Measurements from ENCODE around the gene LDLRAP1. TPM values are rescaled to one million over a fixed set of nuclear protein-coding genes. Genes with fewer than 3 reads are reported as not detected.

Gene LDLRAP1
- total RNA-seq, 1 donor from 2014 or later: 6.3 TPM

- Mint-ChIP-seq H3K27ac (no peak overlapping the region), H3K27me3 (ENCODE audit: low read depth) (peaks cover 16% of the 10 kb centered on the region), H3K4me3 (ENCODE audit: low read depth) (no peak overlapping the region), H3K4me1 (ENCODE audit: low read depth) (peaks cover 8% of the 10 kb centered on the region), H3K36me3 (ENCODE audit: low read depth) (no peaks in the 10 kb centered on the region), H3K9me3 (no peaks in the 10 kb centered on the region)
- no peak for DNase-seq (ENCODE audit: low spot score)
- intact Hi-C loops (cut with micrococcal nuclease): no loop called here
These were observed 2.6 kb upstream of the LDLRAP1 start for GRCh38 chr1:25540750-25541342.

GRCh38 chr1:25541425-25541824, 2.0 kb upstream of the LDLRAP1 start:
- peaks cover 13% of the 10 kb centered on the region for H3K27me3 Mint-ChIP-seq (ENCODE audit: low read depth)
- H3K4me1 Mint-ChIP-seq (ENCODE audit: low read depth): peaks cover 8% of the 10 kb centered on the region
- intact Hi-C loops (cut with micrococcal nuclease): no loop called here
- no peak for DNase-seq (ENCODE audit: low spot score)
- H3K9me3 Mint-ChIP-seq: no peaks in the 10 kb centered on the region
- H3K27ac Mint-ChIP-seq: no peak overlapping the region
- H3K4me3 Mint-ChIP-seq (ENCODE audit: low read depth): no peak overlapping the region
- no peaks in the 10 kb centered on the region for H3K36me3 Mint-ChIP-seq (ENCODE audit: low read depth)

DNA sequence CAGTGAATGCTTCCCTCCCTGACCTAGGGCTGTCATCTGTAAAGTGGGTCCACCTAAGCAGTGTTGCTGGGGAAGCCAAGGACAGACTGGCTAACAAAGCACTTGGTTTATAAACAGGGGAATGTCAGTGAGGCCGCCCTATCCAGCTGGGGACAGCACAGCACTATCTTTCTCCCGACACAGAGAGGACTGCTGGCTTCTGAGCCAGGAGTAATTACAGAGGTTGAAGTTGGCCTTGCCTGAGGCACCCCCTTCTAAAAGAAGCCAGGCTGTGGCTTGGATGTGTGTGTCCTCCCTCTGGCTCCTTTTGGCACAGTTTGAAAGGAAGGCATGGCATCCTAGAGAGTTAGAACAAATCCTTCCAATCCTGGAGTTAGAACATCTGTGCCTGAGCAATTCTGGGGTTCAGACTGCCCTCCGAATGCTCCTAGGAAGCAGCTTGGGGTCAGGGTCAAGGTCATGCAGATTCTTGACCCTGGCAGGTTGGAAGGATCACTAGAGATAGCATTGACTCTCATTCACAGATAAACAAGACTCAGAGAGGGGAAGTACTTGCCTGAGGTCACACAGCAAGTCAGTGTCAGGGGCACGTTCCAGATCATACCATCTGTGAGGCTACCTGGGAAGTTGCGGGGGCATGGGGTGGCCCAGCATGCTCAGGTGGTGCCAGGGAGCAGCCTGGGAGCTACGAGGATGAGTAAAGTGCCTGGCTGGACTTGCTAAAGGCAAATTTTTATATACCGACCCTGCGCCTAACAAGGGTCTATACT, 1.3 kb upstream of the LDLRAP1 start:
- peaks cover 8% of the 10 kb centered on the region for H3K4me1 Mint-ChIP-seq (ENCODE audit: low read depth)
- H3K36me3 Mint-ChIP-seq (ENCODE audit: low read depth): no peaks in the 10 kb centered on the region
- intact Hi-C loops (cut with micrococcal nuclease): no loop called here
- H3K27me3 Mint-ChIP-seq (ENCODE audit: low read depth): peaks cover 14% of the 10 kb centered on the region
- no peak overlapping the region for H3K27ac Mint-ChIP-seq
- no peaks in the 10 kb centered on the region for H3K9me3 Mint-ChIP-seq
- no peak for DNase-seq (ENCODE audit: low spot score)
- peak overlapping the region; percentile 21 for H3K4me3 Mint-ChIP-seq (ENCODE audit: low read depth)

DNA sequence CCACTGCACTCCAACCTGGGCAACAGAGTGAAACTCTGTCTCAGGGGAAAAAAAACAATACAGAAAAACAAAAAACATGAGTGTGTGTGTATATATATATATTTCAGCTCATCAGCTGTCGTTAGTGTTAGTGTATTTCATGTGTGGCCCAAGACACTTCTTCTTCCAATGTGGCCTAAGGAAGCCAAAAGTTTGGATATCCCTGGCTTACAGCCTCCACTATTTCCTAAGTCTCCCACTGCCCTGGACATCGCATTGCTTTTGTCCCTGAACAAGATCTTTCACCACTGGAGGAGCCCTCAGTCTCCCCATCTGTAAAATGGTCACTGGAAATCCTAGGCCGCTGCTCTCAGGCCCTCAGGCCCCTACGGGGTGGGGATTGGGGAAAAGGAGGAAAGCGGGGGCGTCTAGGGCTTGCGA, 391 bp upstream of the LDLRAP1 start:
- H3K27ac Mint-ChIP-seq: no peak overlapping the region
- peaks cover 9% of the 10 kb centered on the region for H3K27me3 Mint-ChIP-seq (ENCODE audit: low read depth)
- H3K36me3 Mint-ChIP-seq (ENCODE audit: low read depth): no peaks in the 10 kb centered on the region
- H3K4me1 Mint-ChIP-seq (ENCODE audit: low read depth): peaks cover 8% of the 10 kb centered on the region
- intact Hi-C loops (cut with micrococcal nuclease): no loop called here
- no peak for DNase-seq (ENCODE audit: low spot score)
- no peaks in the 10 kb centered on the region for H3K9me3 Mint-ChIP-seq
- peak overlapping the region; percentile 64 for H3K4me3 Mint-ChIP-seq (ENCODE audit: low read depth)

- DNase-seq (ENCODE audit: low spot score): no peak
- Mint-ChIP-seq H3K27me3 (ENCODE audit: low read depth) (peaks cover 9% of the 10 kb centered on the region), H3K36me3 (ENCODE audit: low read depth) (no peaks in the 10 kb centered on the region), H3K9me3 (no peaks in the 10 kb centered on the region), H3K27ac (no peak overlapping the region), H3K4me3 (ENCODE audit: low read depth) (peak overlapping the region; percentile 74), H3K4me1 (ENCODE audit: low read depth) (peaks cover 12% of the 10 kb centered on the region)
- intact Hi-C loops (cut with micrococcal nuclease): no loop called here
These were observed 898 bp downstream of the LDLRAP1 start for GRCh38 chr1:25544243-25544764.

GRCh38 chr1:25544819-25545218, 1.4 kb downstream of the LDLRAP1 start:
- intact Hi-C loops (cut with micrococcal nuclease): no loop called here
- DNase-seq (ENCODE audit: low spot score): no peak
- Mint-ChIP-seq H3K27me3 (ENCODE audit: low read depth) (peaks cover 9% of the 10 kb centered on the region), H3K27ac (no peak overlapping the region), H3K9me3 (no peaks in the 10 kb centered on the region), H3K4me3 (ENCODE audit: low read depth) (peak overlapping the region; percentile 74), H3K4me1 (ENCODE audit: low read depth) (peaks cover 18% of the 10 kb centered on the region), H3K36me3 (ENCODE audit: low read depth) (no peaks in the 10 kb centered on the region)

- no peak overlapping the region for H3K27ac Mint-ChIP-seq
These were observed 2.4 kb downstream of the LDLRAP1 start for GRCh38 chr1:25545767-25546166.

GRCh38 chr1:25546193-25546592, 2.8 kb downstream of the LDLRAP1 start:
- H3K4me3 Mint-ChIP-seq (ENCODE audit: low read depth): no peak overlapping the region
- peaks cover 3% of the 10 kb centered on the region for H3K36me3 Mint-ChIP-seq (ENCODE audit: low read depth)
- DNase-seq (ENCODE audit: low spot score): no peak
- peaks cover 9% of the 10 kb centered on the region for H3K27me3 Mint-ChIP-seq (ENCODE audit: low read depth)
- intact Hi-C loops (cut with micrococcal nuclease): no loop called here
- peaks cover 30% of the 10 kb centered on the region for H3K4me1 Mint-ChIP-seq (ENCODE audit: low read depth)
- H3K9me3 Mint-ChIP-seq: no peaks in the 10 kb centered on the region
- H3K27ac Mint-ChIP-seq: no peak overlapping the region

More at GRCh38 chr1:25545767-25546166, 2.4 kb downstream of the LDLRAP1 start:
- no peak for DNase-seq (ENCODE audit: low spot score)
- H3K36me3 Mint-ChIP-seq (ENCODE audit: low read depth): peaks cover 3% of the 10 kb centered on the region
- intact Hi-C loops (cut with micrococcal nuclease): no loop called here
- peaks cover 27% of the 10 kb centered on the region for H3K4me1 Mint-ChIP-seq (ENCODE audit: low read depth)
- H3K4me3 Mint-ChIP-seq (ENCODE audit: low read depth): no peak overlapping the region
- H3K27me3 Mint-ChIP-seq (ENCODE audit: low read depth): peaks cover 10% of the 10 kb centered on the region
- H3K9me3 Mint-ChIP-seq: no peaks in the 10 kb centered on the region

DNA sequence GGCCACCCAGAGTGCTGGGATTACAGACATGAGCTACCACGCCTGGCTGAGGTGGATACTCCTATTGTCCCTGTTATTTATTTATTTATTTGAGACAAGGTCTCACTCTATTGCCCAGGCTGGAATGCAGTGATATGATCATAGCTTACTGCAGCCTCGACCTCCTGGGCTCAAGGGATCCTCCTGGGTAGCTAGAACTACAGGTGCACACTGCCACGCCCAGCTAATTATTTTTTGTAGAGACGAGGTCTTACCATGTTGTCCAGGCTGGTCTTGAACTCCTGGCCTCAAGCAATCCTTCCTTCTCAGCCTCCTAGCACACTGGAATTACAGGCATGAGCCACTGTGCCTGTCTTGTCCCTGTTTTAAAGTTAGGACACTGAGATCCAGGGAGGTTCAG, 5.2 kb downstream of the LDLRAP1 start:
- Mint-ChIP-seq H3K4me3 (ENCODE audit: low read depth) (no peak overlapping the region), H3K27ac (no peak overlapping the region), H3K27me3 (ENCODE audit: low read depth) (peaks cover 6% of the 10 kb centered on the region), H3K36me3 (ENCODE audit: low read depth) (peaks cover 3% of the 10 kb centered on the region), H3K9me3 (no peaks in the 10 kb centered on the region), H3K4me1 (ENCODE audit: low read depth) (peaks cover 30% of the 10 kb centered on the region)
- intact Hi-C loops (cut with micrococcal nuclease): no loop called here
- DNase-seq (ENCODE audit: low spot score): no peak

DNA sequence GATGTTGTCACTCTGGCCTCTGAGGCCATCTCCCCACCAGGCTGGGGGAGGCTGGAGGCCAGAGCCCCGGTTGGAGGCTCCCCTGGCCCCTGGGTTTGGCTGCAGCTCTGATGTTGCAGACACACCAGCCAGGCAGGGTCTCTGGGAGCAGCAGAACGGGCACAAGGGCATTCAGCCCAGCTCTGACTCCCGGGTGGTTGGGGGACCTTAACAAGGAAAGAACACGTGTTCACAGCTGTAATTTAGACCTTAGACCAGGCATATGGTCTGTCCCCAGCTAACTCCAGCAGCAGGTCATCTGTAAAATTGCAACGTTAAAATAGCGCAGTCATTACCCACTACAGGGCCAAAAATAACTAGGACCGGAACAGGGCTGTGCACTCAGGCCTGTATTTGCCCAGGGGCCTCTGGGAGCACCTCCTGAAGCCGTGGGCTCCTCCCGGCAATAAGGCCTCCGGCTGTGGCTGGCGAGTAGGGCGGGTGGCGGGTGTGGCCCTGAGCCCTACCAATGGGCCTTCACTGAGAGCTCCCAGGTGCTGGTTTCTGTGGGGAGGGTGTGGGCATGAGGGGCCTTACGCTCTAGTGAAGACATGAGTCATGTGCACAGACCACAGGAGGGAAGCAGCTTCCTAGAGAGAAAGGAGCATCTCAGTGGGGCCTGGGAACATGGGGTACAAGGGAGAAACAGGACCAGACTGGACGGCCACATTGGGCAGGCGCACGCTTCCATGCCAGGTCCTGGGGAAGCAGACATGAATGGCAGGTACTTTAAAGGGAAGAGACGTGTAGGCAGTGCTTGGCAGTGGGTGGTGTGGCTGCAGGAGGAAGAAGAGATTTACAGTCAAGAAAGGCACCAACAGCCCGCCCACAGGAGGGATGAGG, 6.1 kb downstream of the LDLRAP1 start:
- Mint-ChIP-seq H3K4me3 (ENCODE audit: low read depth) (peak overlapping the region; percentile 54), H3K27me3 (ENCODE audit: low read depth) (peaks cover 6% of the 10 kb centered on the region), H3K4me1 (ENCODE audit: low read depth) (peaks cover 29% of the 10 kb centered on the region), H3K27ac (peak overlapping the region; percentile 88), H3K36me3 (ENCODE audit: low read depth) (peaks cover 3% of the 10 kb centered on the region), H3K9me3 (no peaks in the 10 kb centered on the region)
- peak; percentile 68 for DNase-seq (ENCODE audit: low spot score)
- intact Hi-C loops (cut with micrococcal nuclease): loop anchor here (2.0 kb wide), 1 partner anchor 127 kb away; no protein-coding TSS in a partner anchor

DNA sequence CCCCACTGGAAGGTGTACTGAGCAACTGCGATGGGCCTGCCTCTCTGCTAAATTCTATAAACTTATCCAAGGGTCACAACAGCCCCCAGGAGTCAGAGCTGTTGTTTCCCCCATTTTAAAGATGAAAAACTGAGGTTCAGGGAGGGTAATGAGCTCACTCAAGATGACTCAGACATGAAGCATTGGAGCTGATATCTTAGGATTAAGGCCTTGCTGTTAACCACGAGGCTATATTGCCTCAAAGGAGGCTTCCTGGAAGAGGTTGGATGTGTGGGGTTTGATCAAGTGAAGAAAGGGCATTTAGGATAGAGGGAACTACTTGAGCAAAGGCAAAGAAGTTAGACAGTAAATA, 6.7 kb downstream of the LDLRAP1 start:
- no peak for DNase-seq (ENCODE audit: low spot score)
- Mint-ChIP-seq H3K27ac (peak overlapping the region; percentile 88), H3K4me3 (ENCODE audit: low read depth) (no peak overlapping the region), H3K4me1 (ENCODE audit: low read depth) (peaks cover 23% of the 10 kb centered on the region), H3K36me3 (ENCODE audit: low read depth) (peaks cover 3% of the 10 kb centered on the region), H3K27me3 (ENCODE audit: low read depth) (peaks cover 6% of the 10 kb centered on the region), H3K9me3 (no peaks in the 10 kb centered on the region)
- intact Hi-C loops (cut with micrococcal nuclease): loop anchor here (2.0 kb wide), 1 partner anchor 127 kb away; no protein-coding TSS in a partner anchor

DNA sequence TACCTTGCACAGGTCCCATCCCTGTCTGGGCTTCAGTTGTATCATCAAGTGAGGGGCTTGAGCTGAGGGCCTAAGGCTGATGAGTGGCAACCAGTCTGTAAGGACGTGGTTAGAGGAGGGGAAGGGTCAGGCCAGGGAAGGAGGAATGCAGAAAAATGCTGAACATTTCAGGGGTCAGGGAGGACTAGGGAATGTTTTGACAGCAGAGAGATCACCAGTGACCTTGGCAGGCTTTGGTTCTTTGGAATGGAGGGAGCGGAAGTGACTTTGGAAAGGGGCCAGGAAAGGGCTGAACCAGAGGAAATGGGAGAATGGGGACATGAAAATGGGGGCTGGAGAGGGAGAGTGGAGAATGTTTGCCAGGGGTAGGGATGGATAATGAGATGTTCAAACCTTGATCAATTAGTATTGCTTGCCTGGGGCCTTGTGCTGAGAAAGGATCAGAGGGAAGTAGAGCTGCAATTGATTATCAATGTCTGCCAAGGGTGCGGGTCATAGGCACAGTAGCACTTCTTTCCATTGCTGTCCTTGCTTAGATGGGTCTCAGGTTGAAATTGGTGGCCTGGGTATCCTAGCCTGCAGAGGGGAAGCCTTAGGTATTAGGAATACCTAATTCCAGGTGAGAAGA, 7.4 kb downstream of the LDLRAP1 start:
- Mint-ChIP-seq H3K4me1 (ENCODE audit: low read depth) (peaks cover 24% of the 10 kb centered on the region), H3K9me3 (no peaks in the 10 kb centered on the region), H3K36me3 (ENCODE audit: low read depth) (peaks cover 6% of the 10 kb centered on the region), H3K27me3 (ENCODE audit: low read depth) (peaks cover 6% of the 10 kb centered on the region), H3K4me3 (ENCODE audit: low read depth) (no peak overlapping the region), H3K27ac (no peak overlapping the region)
- intact Hi-C loops (cut with micrococcal nuclease): loop anchor here (2.0 kb wide), 1 partner anchor 126 kb away; no protein-coding TSS in a partner anchor
- no peak for DNase-seq (ENCODE audit: low spot score)
